ENCODE data around the gene VTI1A. TPM values are rescaled to one million over a fixed set of nuclear protein-coding genes. Genes with fewer than 3 reads are reported as not detected.

VTI1A gene
- total and polyA plus RNA-seq, 2 of the 8 experiments (the other 6 are each of a cell fraction or from before 2014, with no cell fraction given), result 6.0 to 20.0 TPM

- Histone ChIP-seq H3K27me3 (replicated peaks in 1 of 4; ENCODE audit: control insufficient read depth in 3 of 4, extremely low read depth in 1 of 4, insufficient read depth in 3 of 4, low read length in 3 of 4) (no peaks in the 10 kb centered on the region), H3K14ac (ENCODE audit: insufficient read length) (no peak overlapping the region), H2BK20ac (ENCODE audit: low read length) (no peak overlapping the region), H4K8ac (ENCODE audit: extremely low read depth, insufficient read depth, low read length) (no peak overlapping the region), H3K4me2 (ENCODE audit: insufficient read depth in 1 of 2, low read depth in 2 of 2, low read length in 2 of 2) (no peak overlapping the region), H3K4ac (replicated peaks; ENCODE audit: insufficient read length, low read depth, low read length) (no peak overlapping the region), H3K4me1 (replicated peaks in 1 of 4; ENCODE audit: control insufficient read depth in 3 of 4, insufficient read depth in 4 of 4, low read length in 3 of 4) (0 out of 7 replicates have a peak, but pooled peaks cover 0 to 4% (median 0%) of the 10 kb centered on the region in 4 experiments), H3K9ac (replicated peaks in 1 of 4; ENCODE audit: extremely low read depth in 1 of 4, low read depth in 3 of 4, low read length in 3 of 4) (no peak overlapping the region; a peak in 1 of 7 replicates), H4K91ac (replicated peaks; ENCODE audit: insufficient read length, low read length) (no peak overlapping the region), H2AFZ (ENCODE audit: low read length) (no peak overlapping the region), H3K79me2 (ENCODE audit: control insufficient read depth in 1 of 2, insufficient read depth in 2 of 2, low read length in 2 of 2) (no peaks in the 10 kb centered on the region), H2BK5ac (ENCODE audit: low read depth, low read length) (no peak overlapping the region), H3K23me2 (ENCODE audit: low read depth, low read length) (no peaks in the 10 kb centered on the region), H3K4me3 (ENCODE audit: extremely low read depth in 1 of 4, insufficient read depth in 2 of 4, low read depth in 3 of 4, low read length in 4 of 4) (no peak overlapping the region), H3K23ac (ENCODE audit: insufficient read length) (no peak overlapping the region), H2BK15ac (ENCODE audit: low read length) (no peak overlapping the region), H4K20me1 (replicated peaks in 1 of 2; ENCODE audit: control insufficient read depth in 1 of 2, insufficient read depth in 2 of 2, low read length in 2 of 2) (no peaks in the 10 kb centered on the region), H3K79me1 (ENCODE audit: low read depth, low read length) (no peaks in the 10 kb centered on the region), H4K5ac (ENCODE audit: insufficient read length, low read depth, low read length) (no peak overlapping the region), H2BK12ac (ENCODE audit: low read depth, low read length) (no peak overlapping the region), H3K18ac (ENCODE audit: extremely low read depth, low read length) (no peak overlapping the region), H3K9me3 (ENCODE audit: insufficient read depth in 2 of 2, low read depth in 1 of 2, low read length in 1 of 2) (no peaks in the 10 kb centered on the region), H2BK120ac (replicated peaks; ENCODE audit: low read depth, low read length) (no peak overlapping the region), H3K56ac (replicated peaks; ENCODE audit: insufficient read length, low read depth, low read length) (no peak overlapping the region), H2AK5ac (ENCODE audit: low read depth, low read length) (no peak overlapping the region), H3K36me3 (ENCODE audit: control insufficient read depth in 2 of 4, insufficient read depth in 4 of 4, low read length in 3 of 4) (no peaks in the 10 kb centered on the region), H3K27ac (ENCODE audit: low read depth, low read length) (no peak overlapping the region)
- FAIRE-seq, result no peak
- CTCF ChIA-PET (ENCODE audit: partially characterized antibody), result interaction anchor here (0.6 to 2.3 kb wide), 4 partner anchors 9 to 555 kb away, joined by 3 to 10 read pairs (median 3); no protein-coding TSS in a partner anchor
- WGBS, 2 experiments (ENCODE audit: extremely low coverage in 1 of 2, insufficient coverage in 1 of 2, insufficient read length in 1 of 2, insufficient replicate concordance in 2 of 2, low coverage in 1 of 2, low lambda C conversion rate in 2 of 2, missing lambda C conversion rate in 1 of 2), result 94% methylated on average over 2 of the region's 2 CpGs; no CpG with 5 or more reads in 1 of the 2 experiments
- no peak for DNase-seq (ENCODE audit: low read depth in 1 of 2, low spot score in 2 of 2)
- POLR2A ChIA-PET (ENCODE audit: partially characterized antibody), result interaction anchor here (0.6 kb wide), 1 partner anchor 59 kb away, joined by 3 read pairs; no protein-coding TSS in a partner anchor
- TF ChIP-seq POLR2A (IDR thresholded peaks at IDR 0.05; ENCODE audit: control extremely low read depth in 1 of 2, low read depth in 2 of 2, low read length in 2 of 2) (no peak), CHD1 (IDR thresholded peaks at IDR 0.05; ENCODE audit: low read depth, low read length) (no peak), TEAD4 (IDR thresholded peaks at IDR 0.05; ENCODE audit: low read depth, low read length) (no peak), TBP (IDR thresholded peaks at IDR 0.05; ENCODE audit: low read depth, low read length) (no peak), JUN (IDR thresholded peaks at IDR 0.05; ENCODE audit: low read depth, low read length) (no peak), CBX5 (IDR thresholded peaks at IDR 0.05; ENCODE audit: low read depth, low read length) (no peak), SIRT6 (IDR thresholded peaks at IDR 0.05; ENCODE audit: low read length) (no peak), KDM1A (IDR thresholded peaks at IDR 0.05; ENCODE audit: borderline replicate concordance, low read length) (no peak), JUND (IDR thresholded peaks at IDR 0.05; ENCODE audit: low read length) (no peak), CEBPB (IDR thresholded peaks at IDR 0.05; ENCODE audit: low read depth, low read length) (no peak), BACH1 (IDR thresholded peaks at IDR 0.05; ENCODE audit: low read length) (no peak), MAFK (IDR thresholded peaks at IDR 0.05; ENCODE audit: low read depth, low read length) (no peak), PHF8 (conservative IDR thresholded peaks at IDR 0.05; ENCODE audit: low read depth, low read length) (no peak), ATF2 (IDR thresholded peaks at IDR 0.05; ENCODE audit: low read length) (no peak), SUZ12 (IDR thresholded peaks at IDR 0.05; ENCODE audit: low read length) (no peak)
These were observed 211.4 kb downstream of the VTI1A start for GRCh38 chr10:112658465-112658864.
